Naive thymus-derived CD4-positive, alpha-beta T cell (primary cell): ENCODE results near the gene AATK. TPM values are rescaled to one million over a fixed set of nuclear protein-coding genes. Genes with fewer than 3 reads are reported as not detected.

Experiments
- ATAC-seq: fragments of 150-1000 bp; cut with Tn5 transposase; 2 replicates; pipeline ENCODE4 v1.10.0; 2021; ENCODE audit warnings: mild to moderate bottlenecking, moderate library complexity
- CTCF ChIA-PET: fragments of 350-600 bp; sonication (Branson Sonifier 250); formaldehyde crosslinking; loops from one replicate; lab custom pipeline; 2021; ENCODE audit warnings: antibody characterized with exemption; lab: Charles Lee
- POLR2A ChIA-PET: fragments of 350-600 bp; sonication (Branson Sonifier 250); formaldehyde crosslinking; loops from one replicate; lab custom pipeline; 2021; ENCODE audit warnings: antibody characterized with exemption, inconsistent platforms; lab: Charles Lee
- DNase-seq, 9 donors: peaks; one replicate each; pipeline versions ENCODE4 v3.0.0 to v3.0.0-alpha.2; 2020 to 2022; ENCODE audit warnings: mixed read lengths in 1 of 9
- H3K27ac ChIP-seq: one replicate; pipeline ENCODE4 v1.7.0; 2013; ENCODE audit warnings: mild to moderate bottlenecking, low read depth, low read length, moderate library complexity
- H3K27me3 ChIP-seq, 2 donors: one replicate each; pipeline ENCODE4 v1.7.0; 2013; ENCODE audit warnings: low read length in 2 of 2, mild to moderate bottlenecking in 2 of 2, moderate library complexity in 2 of 2; ENCODE audit not compliant: control insufficient read depth in 2 of 2, insufficient read depth in 2 of 2
- H3K36me3 ChIP-seq, 3 experiments: 1 replicate in 2 of 3; 2 replicates in 1 of 3; pipeline ENCODE4 v1.7.0; 2013; ENCODE audit warnings: low read length in 3 of 3, mild to moderate bottlenecking in 3 of 3, moderate library complexity in 1 of 3; ENCODE audit not compliant: insufficient read depth in 3 of 3, control insufficient read depth in 2 of 3
- H3K4me1 ChIP-seq, 2 donors: one replicate each; pipeline ENCODE4 v1.7.0; 2013; ENCODE audit warnings: low read length in 2 of 2, mild to moderate bottlenecking in 2 of 2, moderate library complexity in 1 of 2; ENCODE audit not compliant: control insufficient read depth in 2 of 2, insufficient read depth in 2 of 2
- H3K4me3 ChIP-seq: 2 replicates; pipeline ENCODE4 v1.7.0; 2013; ENCODE audit warnings: mild to moderate bottlenecking, low read length
- H3K9me3 ChIP-seq, 3 experiments: 1 replicate in 2 of 3; 2 replicates in 1 of 3; pipeline ENCODE4 v1.7.0; 2013; ENCODE audit warnings: low read length in 3 of 3; ENCODE audit not compliant: control insufficient read depth in 2 of 3
- H3K27ac Mint-ChIP-seq, 9 donors: one replicate each; pipeline ENCODE4 v1.8.0; 2020 to 2022; ENCODE audit warnings: mixed read lengths in 9 of 9, mild to moderate bottlenecking in 8 of 9, moderate library complexity in 5 of 9, inconsistent platforms in 2 of 9
- H3K27me3 Mint-ChIP-seq, 5 donors: one replicate each; pipeline ENCODE4 v1.8.0; 2021 to 2022; ENCODE audit warnings: mixed read lengths in 5 of 5, mild to moderate bottlenecking in 1 of 5
- H3K36me3 Mint-ChIP-seq, 5 donors: one replicate each; pipeline ENCODE4 v1.8.0; 2020 to 2022; ENCODE audit warnings: mixed read lengths in 5 of 5, mild to moderate bottlenecking in 3 of 5, inconsistent platforms in 1 of 5
- H3K4me1 Mint-ChIP-seq, 7 donors: one replicate each; pipeline ENCODE4 v1.8.0; 2020 to 2022; ENCODE audit warnings: mixed read lengths in 7 of 7, mild to moderate bottlenecking in 3 of 7, inconsistent platforms in 1 of 7
- H3K4me3 Mint-ChIP-seq, 10 donors: one replicate each; pipeline ENCODE4 v1.8.0; 2020 to 2022; ENCODE audit warnings: mild to moderate bottlenecking in 10 of 10, mixed read lengths in 10 of 10, moderate library complexity in 6 of 10, inconsistent platforms in 2 of 10
- H3K9me3 Mint-ChIP-seq, 11 donors: one replicate each; pipeline ENCODE4 v1.8.0; 2020 to 2022; ENCODE audit warnings: mixed read lengths in 11 of 11, mild to moderate bottlenecking in 4 of 11, inconsistent platforms in 1 of 11, moderate library complexity in 1 of 11
- intact Hi-C, 2 donors: fragments of 100-400 bp; cut with micrococcal nuclease; formaldehyde crosslinking; loops; one replicate each; pipeline ENCODE4 v1.15.1; 2023
- polyA plus RNA-seq, 2 donors: library from polyadenylated mRNA; unstranded; fragments of 300-500 nt; fragmentation: Illumina TruSeq; gene quantifications; one replicate each; pipeline ENCODE4 v1.2.3, GENCODE V29; 2021
- total RNA-seq, 6 experiments: library from RNA in 5 of 6; stranded (reverse) in 5 of 6; gene quantifications; 1 replicate in 5 of 6; 2 replicates in 1 of 6; pipeline ENCODE4 v1.2.3 and lab custom pipeline; 2021 to 2026

The AATK gene
- total and polyA plus RNA-seq, 7 experiments from 2014 or later: 0.46 to 10.4 (median 1.4) TPM; not detected in 2

GRCh38 chr17:81111066-81111465, 55.0 kb downstream of the AATK start:
- ATAC-seq (no peak), DNase-seq (no peak)
- Mint-ChIP-seq H3K9me3 (no peaks in the 10 kb centered on the region), H3K27ac (no peak overlapping the region), H3K27me3 (no peaks in the 10 kb centered on the region), H3K4me3 (no peak overlapping the region), H3K36me3 (no peaks in the 10 kb centered on the region), H3K4me1 (peaks cover 0 to 4% (median 0%) of the 10 kb centered on the region in 7 donors)
- no peaks in the 10 kb centered on the region for H3K36me3 ChIP-seq
- no peak overlapping the region for H3K4me3 ChIP-seq
- no peak overlapping the region for H3K27ac ChIP-seq
- H3K27me3 ChIP-seq: no peaks in the 10 kb centered on the region
- H3K9me3 ChIP-seq: no peaks in the 10 kb centered on the region
- POLR2A ChIA-PET: no interaction called here
- no peaks in the 10 kb centered on the region for H3K4me1 ChIP-seq
- intact Hi-C loops: no loop called here
- CTCF ChIA-PET: no interaction called here

DNA sequence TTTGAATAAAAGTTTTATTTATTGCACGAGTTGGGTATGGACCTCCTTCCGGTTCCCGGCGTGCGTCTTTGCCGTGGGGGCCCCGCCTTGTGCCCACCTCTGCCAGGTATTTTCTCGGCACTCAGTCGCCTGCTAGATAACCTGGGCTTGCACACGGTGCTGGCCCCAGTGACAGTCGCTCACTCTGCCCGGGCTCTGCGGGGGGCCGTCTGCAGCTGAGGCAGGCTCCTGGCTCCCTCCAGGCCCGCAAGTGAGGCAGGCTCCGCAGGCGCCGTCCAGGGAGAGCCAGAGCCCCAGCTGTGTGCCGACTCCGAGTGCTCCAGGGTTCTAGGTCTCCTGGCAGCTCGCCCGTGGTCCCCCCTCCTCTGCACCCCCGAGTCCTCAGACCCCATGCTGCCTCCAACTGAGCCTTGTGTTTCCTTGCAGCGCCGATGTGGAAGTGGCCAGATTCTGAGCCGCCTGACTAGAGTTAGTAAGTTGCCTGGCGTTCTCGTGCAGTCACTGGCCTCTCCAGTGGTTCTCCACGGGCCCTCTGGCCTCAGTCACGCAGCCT, 55.5 kb downstream of the AATK start:
- intact Hi-C loops: no loop called here
- Histone ChIP-seq H3K9me3 (no peaks in the 10 kb centered on the region), H3K27me3 (no peaks in the 10 kb centered on the region), H3K4me3 (no peak overlapping the region), H3K36me3 (no peaks in the 10 kb centered on the region), H3K4me1 (no peaks in the 10 kb centered on the region), H3K27ac (no peak overlapping the region)
- no peaks in the 10 kb centered on the region for H3K9me3 Mint-ChIP-seq
- ChIA-PET CTCF (no interaction called here), POLR2A (no interaction called here)
- DNase-seq (no peak), ATAC-seq (no peak)
- H3K36me3 Mint-ChIP-seq: no peaks in the 10 kb centered on the region
- no peaks in the 10 kb centered on the region for H3K27me3 Mint-ChIP-seq
- no peak overlapping the region for H3K27ac Mint-ChIP-seq
- peaks cover 0 to 4% (median 0%) of the 10 kb centered on the region in 7 donors for H3K4me1 Mint-ChIP-seq
- no peak overlapping the region for H3K4me3 Mint-ChIP-seq

GRCh38 chr17:81109957-81110356, 56.1 kb downstream of the AATK start:
- intact Hi-C loops: no loop called here
- peaks cover 0 to 4% (median 0%) of the 10 kb centered on the region in 7 donors for H3K4me1 Mint-ChIP-seq
- Histone ChIP-seq H3K4me1 (no peaks in the 10 kb centered on the region), H3K36me3 (no peaks in the 10 kb centered on the region), H3K27me3 (no peaks in the 10 kb centered on the region), H3K4me3 (no peak overlapping the region), H3K9me3 (no peaks in the 10 kb centered on the region), H3K27ac (no peak overlapping the region)
- no peak for DNase-seq
- no peak overlapping the region for H3K27ac Mint-ChIP-seq
- no peaks in the 10 kb centered on the region for H3K9me3 Mint-ChIP-seq
- POLR2A ChIA-PET: no interaction called here
- CTCF ChIA-PET: no interaction called here
- no peak overlapping the region for H3K4me3 Mint-ChIP-seq
- H3K27me3 Mint-ChIP-seq: no peaks in the 10 kb centered on the region
- no peaks in the 10 kb centered on the region for H3K36me3 Mint-ChIP-seq
- ATAC-seq: no peak

DNA sequence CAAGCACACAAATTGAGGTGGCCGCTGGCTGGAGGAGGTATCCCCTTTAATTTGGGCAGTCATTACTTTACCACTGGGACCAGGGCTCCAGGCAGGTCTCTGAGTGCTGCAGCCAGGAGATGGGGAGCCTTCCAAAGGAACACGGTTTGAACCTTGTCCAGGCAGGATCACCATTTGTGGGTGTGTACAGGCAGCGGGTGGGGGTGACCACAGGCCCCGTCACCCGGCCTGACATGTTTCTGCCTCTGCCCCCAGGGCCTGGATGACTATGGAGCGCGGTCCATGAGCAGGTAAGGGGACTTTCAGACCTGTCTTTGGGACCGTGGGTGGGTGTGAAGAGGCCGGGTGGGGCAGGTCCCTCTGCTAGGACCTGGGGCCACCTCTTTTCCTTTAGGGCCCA, 57.8 kb downstream of the AATK start:
- no peaks in the 10 kb centered on the region for H3K9me3 Mint-ChIP-seq
- DNase-seq: no peak
- H3K36me3 ChIP-seq: no peaks in the 10 kb centered on the region
- no peak for ATAC-seq
- no peak overlapping the region for H3K27ac ChIP-seq
- no peaks in the 10 kb centered on the region for H3K36me3 Mint-ChIP-seq
- H3K9me3 ChIP-seq: no peaks in the 10 kb centered on the region
- no peaks in the 10 kb centered on the region for H3K27me3 Mint-ChIP-seq
- ChIA-PET POLR2A (no interaction called here), CTCF (no interaction called here)
- H3K4me3 ChIP-seq: no peak overlapping the region
- intact Hi-C loops: no loop called here
- no peak overlapping the region for H3K4me3 Mint-ChIP-seq
- no peaks in the 10 kb centered on the region for H3K27me3 ChIP-seq
- H3K4me1 Mint-ChIP-seq: peaks cover 0 to 4% (median 0%) of the 10 kb centered on the region in 7 donors
- H3K4me1 ChIP-seq: no peaks in the 10 kb centered on the region
- H3K27ac Mint-ChIP-seq: no peak overlapping the region

DNA sequence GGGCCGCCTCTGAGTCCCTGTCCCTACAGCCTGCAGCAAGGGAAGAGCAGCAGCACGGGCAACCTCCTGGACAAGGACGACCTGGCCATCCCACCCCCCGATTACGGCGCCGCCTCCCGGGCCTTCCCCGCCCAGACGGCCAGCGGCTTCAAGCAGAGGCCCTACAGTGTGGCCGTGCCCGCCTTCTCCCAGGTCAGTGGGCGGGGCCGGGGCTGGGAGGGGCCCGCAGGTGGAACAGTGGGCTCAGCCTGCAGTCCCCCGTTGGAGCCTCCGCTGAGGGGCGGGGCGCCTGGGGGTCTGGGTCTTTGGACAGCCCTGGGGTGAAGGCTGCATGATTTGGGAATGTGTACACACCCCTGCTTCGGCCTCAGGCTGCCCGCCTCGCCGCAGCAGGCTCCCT, 59.3 kb downstream of the AATK start:
- Histone ChIP-seq H3K27ac (no peak overlapping the region), H3K4me3 (no peak overlapping the region), H3K27me3 (no peaks in the 10 kb centered on the region), H3K9me3 (no peaks in the 10 kb centered on the region), H3K4me1 (no peaks in the 10 kb centered on the region), H3K36me3 (no peaks in the 10 kb centered on the region)
- Mint-ChIP-seq H3K36me3 (no peaks in the 10 kb centered on the region), H3K27ac (no peak overlapping the region), H3K9me3 (no peaks in the 10 kb centered on the region), H3K4me1 (peaks cover 0 to 4% (median 0%) of the 10 kb centered on the region in 7 donors), H3K4me3 (no peak overlapping the region), H3K27me3 (no peaks in the 10 kb centered on the region)
- ChIA-PET CTCF (no interaction called here), POLR2A (no interaction called here)
- ATAC-seq (no peak), DNase-seq (no peak)
- intact Hi-C loops: no loop called here

DNA sequence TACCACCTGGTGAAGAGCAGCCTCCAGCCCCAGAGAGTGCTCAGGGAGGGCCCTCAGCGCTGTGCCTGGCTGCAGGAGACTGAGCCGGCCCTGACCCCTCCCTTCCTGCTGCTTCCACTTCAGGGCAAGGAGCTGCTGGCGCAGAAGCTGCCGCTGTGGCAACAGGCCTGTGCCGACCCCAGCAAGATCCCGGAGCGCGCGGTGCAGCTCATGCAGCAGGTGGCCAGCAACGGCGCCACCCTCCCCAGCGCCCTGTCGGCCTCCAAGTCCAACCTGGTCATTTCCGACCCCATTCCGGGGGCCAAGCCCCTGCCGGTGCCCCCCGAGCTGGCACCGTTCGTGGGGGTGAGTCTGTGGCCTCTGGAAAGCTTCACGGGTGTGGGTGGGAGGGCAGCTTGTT, 62.6 kb downstream of the AATK start:
- Mint-ChIP-seq H3K36me3 (no peaks in the 10 kb centered on the region), H3K4me1 (peaks cover 0 to 3% (median 0%) of the 10 kb centered on the region in 7 donors), H3K9me3 (no peaks in the 10 kb centered on the region), H3K4me3 (no peak overlapping the region), H3K27me3 (no peaks in the 10 kb centered on the region), H3K27ac (no peak overlapping the region)
- Histone ChIP-seq H3K27ac (no peak overlapping the region), H3K4me3 (no peak overlapping the region), H3K4me1 (peaks cover 0 to 5% of the 10 kb centered on the region in 2 donors), H3K27me3 (no peaks in the 10 kb centered on the region), H3K9me3 (no peaks in the 10 kb centered on the region), H3K36me3 (no peaks in the 10 kb centered on the region)
- intact Hi-C loops: no loop called here
- ATAC-seq: no peak
- DNase-seq: no peak
- CTCF ChIA-PET: interaction anchor here (0.5 to 1.9 kb wide), 7 partner anchors 9 to 687 kb away, joined by 3 to 11 read pairs (median 4); no protein-coding TSS in a partner anchor
- POLR2A ChIA-PET: no interaction called here

GRCh38 chr17:81102869-81103268, 63.2 kb downstream of the AATK start:
- no peaks in the 10 kb centered on the region for H3K36me3 Mint-ChIP-seq
- DNase-seq (no peak), ATAC-seq (no peak)
- H3K27ac Mint-ChIP-seq: no peak overlapping the region
- H3K36me3 ChIP-seq: no peaks in the 10 kb centered on the region
- intact Hi-C loops: no loop called here
- H3K4me3 Mint-ChIP-seq: no peak overlapping the region
- CTCF ChIA-PET: interaction anchor here (0.6 to 1.9 kb wide), 7 partner anchors 8 to 676 kb away, joined by 3 to 16 read pairs (median 4); no protein-coding TSS in a partner anchor
- H3K9me3 Mint-ChIP-seq: no peaks in the 10 kb centered on the region
- H3K4me1 Mint-ChIP-seq: peaks cover 0 to 3% (median 0%) of the 10 kb centered on the region in 7 donors
- no peaks in the 10 kb centered on the region for H3K27me3 Mint-ChIP-seq
- H3K9me3 ChIP-seq: no peaks in the 10 kb centered on the region
- no peak overlapping the region for H3K4me3 ChIP-seq
- no peaks in the 10 kb centered on the region for H3K27me3 ChIP-seq
- POLR2A ChIA-PET: interaction anchor here (0.7 kb wide), 1 partner anchor 100 kb away, joined by 3 read pairs; no protein-coding TSS in a partner anchor
- H3K27ac ChIP-seq: no peak overlapping the region
- peaks cover 0 to 9% of the 10 kb centered on the region in 2 donors for H3K4me1 ChIP-seq
